Parathyroid adenoma (tissue), 2 donors: ENCODE data around the gene GFOD2.

Experiments
- H2AFZ ChIP-seq: fragments of 300-600 bp; sonication (generic); one replicate; pipeline ENCODE4 v1.7.0; 2017; ENCODE audit warnings: antibody characterized with exemption, mild to moderate bottlenecking
- H3K27ac ChIP-seq: fragments of 300-600 bp; sonication (generic); one replicate; pipeline ENCODE4 v1.7.0; 2017
- H3K27me3 ChIP-seq: fragments of 300-600 bp; sonication (generic); one replicate; pipeline ENCODE4 v1.7.0; 2017; ENCODE audit warnings: low read length; ENCODE audit not compliant: control insufficient read depth, insufficient read depth
- H3K36me3 ChIP-seq: fragments of 300-600 bp; sonication (generic); one replicate; pipeline ENCODE4 v1.7.0; 2017; ENCODE audit warnings: low read length; ENCODE audit not compliant: control insufficient read depth, insufficient read depth
- H3K4me1 ChIP-seq: fragments of 300-600 bp; sonication (generic); one replicate; pipeline ENCODE4 v1.7.0; 2017; ENCODE audit warnings: control low read depth
- H3K4me2 ChIP-seq: fragments of 300-600 bp; sonication (generic); one replicate; pipeline ENCODE4 v1.7.0; 2017; ENCODE audit warnings: low read length
- H3K4me3 ChIP-seq: fragments of 300-600 bp; sonication (generic); one replicate; pipeline ENCODE4 v1.7.0; 2017; ENCODE audit warnings: low read depth, low read length
- H3K79me2 ChIP-seq: fragments of 300-600 bp; sonication (generic); one replicate; pipeline ENCODE4 v1.7.0; 2017; ENCODE audit warnings: control low read depth
- H3K9ac ChIP-seq: fragments of 300-600 bp; sonication (generic); one replicate; pipeline ENCODE4 v1.7.0; 2017; ENCODE audit warnings: mild to moderate bottlenecking
- H3K9me3 ChIP-seq: fragments of 300-600 bp; sonication (generic); one replicate; pipeline ENCODE4 v1.7.0; 2017; ENCODE audit warnings: low read length; ENCODE audit not compliant: control insufficient read depth
- CTCF ChIP-seq: fragments of 300-600 bp; sonication (generic); IDR thresholded peaks from one replicate; pipeline ENCODE4 v1.7.0; 2017; ENCODE audit warnings: antibody characterized with exemption, mild to moderate bottlenecking
- donor health status: primary hyperparathyroidism.

Gene GFOD2

GRCh38 chr16:67719048-67719777, at the start of gene GFOD2:
Gene GFOD2 (minus strand): TSS chr16:67719316. CDS start chr16:67685715, 33,601 bp downstream.
- no peak for TF ChIP-seq CTCF
- H3K27ac ChIP-seq = peak within 1 kb of the TSS; percentile 76
- no peaks in the 10 kb centered on the region for H3K36me3 ChIP-seq
- H2AFZ ChIP-seq = peak within 1 kb of the TSS; percentile 97
- peaks cover 41% of the 10 kb centered on the region for H3K79me2 ChIP-seq
- peak within 1 kb of the TSS; percentile 96 for H3K4me3 ChIP-seq
- peak within 1 kb of the TSS; percentile 97 for H3K4me2 ChIP-seq
- H3K4me1 ChIP-seq = peaks cover 14% of the 10 kb centered on the region
- H3K9ac ChIP-seq = peak within 1 kb of the TSS; percentile 42
- H3K27me3 ChIP-seq = no peaks in the 10 kb centered on the region
- H3K9me3 ChIP-seq = no peaks in the 10 kb centered on the region

GRCh38 chr16:67767953-67768352, 48.8 kb upstream of the GFOD2 start:
- Histone ChIP-seq H3K27me3 (no peaks in the 10 kb centered on the region), H3K36me3 (no peaks in the 10 kb centered on the region), H3K27ac (no peak overlapping the region), H3K4me3 (no peak overlapping the region), H3K9ac (no peak overlapping the region), H3K9me3 (no peaks in the 10 kb centered on the region), H3K79me2 (peaks cover 11% of the 10 kb centered on the region), H3K4me2 (no peak overlapping the region), H2AFZ (no peak overlapping the region), H3K4me1 (peaks cover 19% of the 10 kb centered on the region)
- no peak for TF ChIP-seq CTCF

- no peak overlapping the region for H3K4me3 ChIP-seq
- H3K36me3 ChIP-seq = no peaks in the 10 kb centered on the region
- H3K4me1 ChIP-seq = peaks cover 23% of the 10 kb centered on the region
- TF ChIP-seq CTCF = no peak
- H3K4me2 ChIP-seq = no peak overlapping the region
- no peaks in the 10 kb centered on the region for H3K9me3 ChIP-seq
- no peak overlapping the region for H3K9ac ChIP-seq
- no peak overlapping the region for H2AFZ ChIP-seq
- H3K79me2 ChIP-seq = peaks cover 4% of the 10 kb centered on the region
- no peak overlapping the region for H3K27ac ChIP-seq
- H3K27me3 ChIP-seq = no peaks in the 10 kb centered on the region
These were observed 47.2 kb upstream of the GFOD2 start for GRCh38 chr16:67766291-67766690.

GRCh38 chr16:67764158-67764667, 45.1 kb upstream of the GFOD2 start:
- peaks cover 4% of the 10 kb centered on the region for H3K79me2 ChIP-seq
- H3K9ac ChIP-seq = no peak overlapping the region
- no peak overlapping the region for H3K4me2 ChIP-seq
- H3K27ac ChIP-seq = no peak overlapping the region
- H3K27me3 ChIP-seq = no peaks in the 10 kb centered on the region
- no peak overlapping the region for H3K4me3 ChIP-seq
- H2AFZ ChIP-seq = no peak overlapping the region
- TF ChIP-seq CTCF = no peak
- no peaks in the 10 kb centered on the region for H3K36me3 ChIP-seq
- peaks cover 23% of the 10 kb centered on the region for H3K4me1 ChIP-seq
- H3K9me3 ChIP-seq = no peaks in the 10 kb centered on the region

- H3K9me3 ChIP-seq = no peaks in the 10 kb centered on the region
- TF ChIP-seq CTCF = no peak
- no peak overlapping the region for H3K4me2 ChIP-seq
- H3K79me2 ChIP-seq = peaks cover 4% of the 10 kb centered on the region
- H3K27ac ChIP-seq = no peak overlapping the region
- H3K27me3 ChIP-seq = no peaks in the 10 kb centered on the region
- H3K4me1 ChIP-seq = peaks cover 23% of the 10 kb centered on the region
- no peak overlapping the region for H2AFZ ChIP-seq
- no peak overlapping the region for H3K9ac ChIP-seq
- H3K4me3 ChIP-seq = no peak overlapping the region
- no peaks in the 10 kb centered on the region for H3K36me3 ChIP-seq
These were observed 44.0 kb upstream of the GFOD2 start for GRCh38 chr16:67763066-67763465.
